Thyroid gland (tissue), 4 donors: ENCODE data around the gene C16orf74. TPM values are rescaled to one million over a fixed set of nuclear protein-coding genes. Genes with fewer than 3 reads are reported as not detected.

Source experiments
- DNase-seq, 2 donors: peaks; one replicate each; pipeline ENCODE4 v3.0.0-alpha.2; 2019
- H3K27ac ChIP-seq, 3 donors: fragments of 200-600 bp; sonication (generic); 1 replicate in 2 of 3; 2 replicates in 1 of 3; pipeline ENCODE4 v1.5.1; 2016 to 2019; ENCODE audit warnings: mild to moderate bottlenecking in 1 of 3, moderate library complexity in 1 of 3
- H3K27me3 ChIP-seq: fragments of 200-600 bp; sonication (generic); one replicate; pipeline ENCODE4 v1.5.1; 2019
- H3K36me3 ChIP-seq, 2 donors: fragments of 200-600 bp; sonication (generic); one replicate each; pipeline ENCODE4 v1.5.1; 2016 to 2019
- H3K4me1 ChIP-seq, 2 donors: fragments of 200-600 bp; sonication (generic); one replicate each; pipeline ENCODE4 v1.5.1; 2017 to 2019
- H3K4me3 ChIP-seq, 3 donors: fragments of 200-600 bp; sonication (generic); replicated peaks in 1 of 3; 1 replicate in 2 of 3; 2 replicates in 1 of 3; pipeline ENCODE4 v1.5.1; 2016; ENCODE audit warnings: mild to moderate bottlenecking in 1 of 3
- H3K9me3 ChIP-seq: fragments of 200-600 bp; sonication (generic); one replicate; pipeline ENCODE4 v1.5.1; 2017
- POLR2A ChIP-seq, 2 donors: fragments of 450-650 bp; IDR thresholded peaks; one replicate each; pipeline ENCODE4 v1.6.1; 2017; ENCODE audit warnings: antibody characterized with exemption in 2 of 2, mild to moderate bottlenecking in 2 of 2, moderate library complexity in 1 of 2
- WGBS, 2 donors: methylation state at CpG; one replicate each; pipeline ENCODE4 v1.1.5; 2017; 5-methylcytosine and 5-hydroxymethylcytosine counted together
- intact Hi-C: fragments of 100-400 bp; cut with DNase I; formaldehyde crosslinking; loops from one replicate; pipeline ENCODE4 v1.15.1; 2023
- total RNA-seq, 4 donors: library from RNA; depleted of rRNA; stranded (reverse); fragments of >200 nt; gene quantifications; one replicate each; pipeline ENCODE4 v1.2.3, GENCODE V29; 2016
- TF ChIP-seq, protein P1 (sequence below), 6 experiments: fragments of 200-600 bp in 3 of 6; fragments of 450-650 bp in 3 of 6; sonication (generic) in 3 of 6; IDR thresholded peaks; one replicate each; pipeline ENCODE4 v1.5.1; 2016 to 2019; ENCODE audit warnings: antibody characterized with exemption in 6 of 6, mild to moderate bottlenecking in 2 of 6, inconsistent platforms in 1 of 6, moderate library complexity in 1 of 6

The C16orf74 gene
- total RNA-seq, 4 donors from 2014 or later: 5.1 to 8.4 (median 6.3) TPM; not detected in 1

DNA sequence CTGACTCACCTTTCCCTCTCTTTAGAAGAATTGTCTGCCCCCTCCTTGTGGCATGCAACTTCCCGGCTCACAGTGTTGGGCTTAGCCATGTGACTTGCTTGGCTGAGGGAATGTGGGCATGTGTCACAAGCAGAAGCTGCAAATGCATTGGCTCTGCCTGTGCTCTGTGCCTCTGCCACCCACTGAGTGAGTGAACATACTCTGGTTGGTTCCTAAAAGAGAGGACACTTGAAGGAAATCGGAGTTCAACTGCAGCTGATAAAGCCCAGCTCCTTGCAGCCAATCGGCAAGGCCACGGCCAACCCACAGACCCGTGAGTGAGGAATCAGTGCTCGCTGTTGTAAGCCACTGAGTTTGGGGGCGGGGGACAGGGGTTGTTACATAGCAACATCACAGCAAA is 51.3 kb downstream of the C16orf74 start:
- H3K9me3 ChIP-seq: no peaks in the 10 kb centered on the region
- intact Hi-C loops: no loop called here
- H3K36me3 ChIP-seq: no peaks in the 10 kb centered on the region
- 54 to 63% methylated on average over 7 of the region's 7 CpGs for WGBS, 2 donors
- no peaks in the 10 kb centered on the region for H3K27me3 ChIP-seq
- TF ChIP-seq, protein P1, sequence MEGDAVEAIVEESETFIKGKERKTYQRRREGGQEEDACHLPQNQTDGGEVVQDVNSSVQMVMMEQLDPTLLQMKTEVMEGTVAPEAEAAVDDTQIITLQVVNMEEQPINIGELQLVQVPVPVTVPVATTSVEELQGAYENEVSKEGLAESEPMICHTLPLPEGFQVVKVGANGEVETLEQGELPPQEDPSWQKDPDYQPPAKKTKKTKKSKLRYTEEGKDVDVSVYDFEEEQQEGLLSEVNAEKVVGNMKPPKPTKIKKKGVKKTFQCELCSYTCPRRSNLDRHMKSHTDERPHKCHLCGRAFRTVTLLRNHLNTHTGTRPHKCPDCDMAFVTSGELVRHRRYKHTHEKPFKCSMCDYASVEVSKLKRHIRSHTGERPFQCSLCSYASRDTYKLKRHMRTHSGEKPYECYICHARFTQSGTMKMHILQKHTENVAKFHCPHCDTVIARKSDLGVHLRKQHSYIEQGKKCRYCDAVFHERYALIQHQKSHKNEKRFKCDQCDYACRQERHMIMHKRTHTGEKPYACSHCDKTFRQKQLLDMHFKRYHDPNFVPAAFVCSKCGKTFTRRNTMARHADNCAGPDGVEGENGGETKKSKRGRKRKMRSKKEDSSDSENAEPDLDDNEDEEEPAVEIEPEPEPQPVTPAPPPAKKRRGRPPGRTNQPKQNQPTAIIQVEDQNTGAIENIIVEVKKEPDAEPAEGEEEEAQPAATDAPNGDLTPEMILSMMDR (IDR thresholded peaks at IDR 0.05): no peak
- TF ChIP-seq POLR2A (IDR thresholded peaks at IDR 0.05): no peak
- no peaks in the 10 kb centered on the region for H3K4me1 ChIP-seq
- DNase-seq: no peak
- H3K27ac ChIP-seq: no peak overlapping the region
- H3K4me3 ChIP-seq: no peak overlapping the region

DNA sequence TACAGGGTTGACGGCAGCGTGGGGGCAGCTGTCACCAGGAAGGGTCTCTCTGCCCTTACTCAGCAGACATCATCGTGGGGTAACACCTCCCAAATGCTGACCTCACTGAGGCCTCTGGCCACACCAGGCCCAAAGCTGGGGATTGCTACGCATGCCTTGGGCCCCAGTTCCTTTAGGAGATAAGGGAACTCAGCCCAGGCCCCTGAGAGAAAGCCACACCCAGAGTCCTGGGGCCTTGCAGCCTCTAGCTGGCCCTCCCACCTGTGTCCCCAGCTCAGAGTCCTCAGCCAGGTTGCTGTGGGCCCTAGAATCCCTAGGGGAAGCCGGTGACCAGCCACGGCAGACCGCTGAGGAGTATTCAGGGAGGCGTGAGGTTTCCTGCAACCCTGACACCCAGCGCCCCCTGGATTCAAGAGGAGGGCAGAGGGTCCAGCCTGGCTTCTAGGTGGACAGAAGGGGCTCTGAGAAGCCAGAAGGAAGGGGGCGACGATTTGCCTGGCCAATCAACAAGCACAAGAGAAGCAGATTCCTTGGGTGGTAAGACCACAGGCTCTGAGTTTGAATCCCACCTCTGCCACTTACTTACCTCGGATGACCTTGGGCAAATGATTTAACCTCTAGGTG is 51.8 kb downstream of the C16orf74 start:
- Histone ChIP-seq H3K4me1 (no peaks in the 10 kb centered on the region), H3K9me3 (no peaks in the 10 kb centered on the region), H3K27me3 (no peaks in the 10 kb centered on the region), H3K27ac (no peak overlapping the region), H3K36me3 (no peaks in the 10 kb centered on the region), H3K4me3 (no peak overlapping the region)
- DNase-seq: no peak
- WGBS, 2 donors: 73 to 77% methylated on average over 10 to 12 of the region's 12 CpGs
- no peak for TF ChIP-seq POLR2A (IDR thresholded peaks at IDR 0.05)
- TF ChIP-seq, protein P1 (IDR thresholded peaks at IDR 0.05): no peak
- intact Hi-C loops: no loop called here

DNA sequence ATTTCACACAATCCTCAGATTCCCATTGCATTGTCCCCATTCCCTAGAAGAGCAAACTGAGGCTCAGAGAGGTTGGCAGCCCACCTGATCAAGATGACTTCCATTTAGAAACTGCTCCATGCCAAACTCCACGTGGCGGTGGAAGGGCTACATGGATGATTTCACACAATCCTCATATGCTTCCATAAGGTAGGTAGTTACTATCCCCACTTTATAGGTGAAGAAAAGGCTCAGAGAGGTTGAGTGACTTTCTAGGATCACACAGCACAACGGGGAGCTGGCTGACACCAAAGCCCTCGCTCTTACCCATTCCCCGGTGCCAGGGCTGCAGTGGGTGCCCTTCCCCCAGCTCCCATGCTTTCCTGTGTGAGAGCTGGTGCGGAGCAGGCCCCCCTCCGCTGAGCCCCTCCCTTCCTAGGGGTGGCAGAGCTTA is 52.4 kb downstream of the C16orf74 start:
- H3K4me1 ChIP-seq: no peaks in the 10 kb centered on the region
- H3K27ac ChIP-seq: no peak overlapping the region
- DNase-seq: no peak
- 89 to 91% methylated on average over 7 of the region's 7 CpGs for WGBS, 2 donors
- no peaks in the 10 kb centered on the region for H3K36me3 ChIP-seq
- no peak overlapping the region for H3K4me3 ChIP-seq
- TF ChIP-seq POLR2A (IDR thresholded peaks at IDR 0.05): no peak
- TF ChIP-seq, protein P1 (IDR thresholded peaks at IDR 0.05): no peak
- intact Hi-C loops: no loop called here
- H3K27me3 ChIP-seq: no peaks in the 10 kb centered on the region
- H3K9me3 ChIP-seq: no peaks in the 10 kb centered on the region

DNA sequence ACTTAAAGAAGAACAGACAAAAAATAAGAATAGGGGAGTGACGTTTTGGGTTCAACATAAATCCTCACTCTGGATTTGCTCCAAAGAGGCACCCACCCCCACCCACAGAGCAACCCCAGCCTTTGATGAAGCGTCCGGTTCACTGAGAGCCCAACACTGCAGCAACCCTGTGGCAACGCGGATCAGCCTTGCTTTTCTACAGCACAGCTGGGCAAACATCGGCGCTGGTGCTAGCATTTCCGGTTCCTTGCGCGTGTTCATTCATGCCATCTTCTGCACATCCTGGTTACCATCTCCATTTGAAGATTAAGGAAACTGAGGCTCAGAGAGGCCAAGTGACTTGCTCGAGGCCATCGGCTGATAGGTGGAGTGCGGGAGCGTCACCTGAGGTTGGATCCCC is 53.5 kb downstream of the C16orf74 start:
- intact Hi-C loops: no loop called here

DNA sequence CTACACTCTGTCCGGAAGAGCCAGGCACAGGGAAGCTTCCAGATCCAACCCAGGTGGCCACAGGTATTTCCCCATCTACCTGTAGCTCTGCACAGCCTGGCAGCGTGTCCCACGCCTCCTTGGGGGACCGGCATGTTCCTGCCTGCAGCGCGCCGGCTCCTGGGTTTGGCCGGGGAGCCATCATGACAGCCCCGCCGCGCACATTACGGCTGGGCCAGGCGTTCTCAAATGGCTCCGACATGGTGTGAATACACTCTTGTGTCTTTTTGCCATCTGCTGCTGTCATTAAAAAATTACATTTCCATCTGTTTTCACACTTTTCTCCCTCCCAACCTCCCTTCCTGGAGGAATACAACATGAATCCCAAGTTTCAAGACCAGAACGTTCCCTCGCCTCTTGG is 54.1 kb downstream of the C16orf74 start:
- no peaks in the 10 kb centered on the region for H3K27me3 ChIP-seq
- no peak for TF ChIP-seq POLR2A (IDR thresholded peaks at IDR 0.05)
- TF ChIP-seq, protein P1 (IDR thresholded peaks at IDR 0.05): no peak
- DNase-seq: no peak
- no peak overlapping the region for H3K27ac ChIP-seq
- no peaks in the 10 kb centered on the region for H3K36me3 ChIP-seq
- WGBS, 2 donors: 79 to 87% methylated on average over 10 to 16 of the region's 16 CpGs
- no peak overlapping the region for H3K4me3 ChIP-seq
- H3K9me3 ChIP-seq: no peaks in the 10 kb centered on the region
- no peaks in the 10 kb centered on the region for H3K4me1 ChIP-seq
- intact Hi-C loops: no loop called here

More for the DNA sequence above, 53.5 kb downstream of the C16orf74 start:
- no peaks in the 10 kb centered on the region for H3K9me3 ChIP-seq
- no peak overlapping the region for H3K27ac ChIP-seq
- TF ChIP-seq, protein P1 (IDR thresholded peaks at IDR 0.05): no peak
- no peak for TF ChIP-seq POLR2A (IDR thresholded peaks at IDR 0.05)
- no peaks in the 10 kb centered on the region for H3K27me3 ChIP-seq
- no peak for DNase-seq
- no peaks in the 10 kb centered on the region for H3K4me1 ChIP-seq
- H3K36me3 ChIP-seq: no peaks in the 10 kb centered on the region
- WGBS, 2 donors: 74 to 78% methylated on average over 14 of the region's 14 CpGs
- H3K4me3 ChIP-seq: no peak overlapping the region
